ENCODE results near the gene GRID1.

DNA sequence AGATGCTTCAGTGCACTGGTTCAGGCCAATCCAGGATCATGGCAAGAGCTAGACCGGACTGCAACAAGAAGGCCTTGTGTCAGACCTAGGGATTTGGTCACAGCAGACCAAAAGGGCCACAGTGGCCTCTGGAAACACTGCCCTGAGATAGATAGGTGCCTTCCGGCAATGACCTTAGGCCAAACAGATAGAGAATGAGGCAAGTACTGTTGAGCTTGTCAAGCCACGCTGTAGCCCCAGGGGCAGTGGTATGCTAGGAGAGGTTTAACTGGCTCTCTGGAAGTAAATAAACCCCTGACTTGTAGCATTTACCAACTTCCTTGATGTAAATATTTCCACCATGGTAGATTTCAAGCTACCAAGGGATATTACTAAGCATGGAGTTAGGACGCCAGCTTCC, 197.5 kb downstream of the GRID1 start:
- TF ChIP-seq, protein P1, sequence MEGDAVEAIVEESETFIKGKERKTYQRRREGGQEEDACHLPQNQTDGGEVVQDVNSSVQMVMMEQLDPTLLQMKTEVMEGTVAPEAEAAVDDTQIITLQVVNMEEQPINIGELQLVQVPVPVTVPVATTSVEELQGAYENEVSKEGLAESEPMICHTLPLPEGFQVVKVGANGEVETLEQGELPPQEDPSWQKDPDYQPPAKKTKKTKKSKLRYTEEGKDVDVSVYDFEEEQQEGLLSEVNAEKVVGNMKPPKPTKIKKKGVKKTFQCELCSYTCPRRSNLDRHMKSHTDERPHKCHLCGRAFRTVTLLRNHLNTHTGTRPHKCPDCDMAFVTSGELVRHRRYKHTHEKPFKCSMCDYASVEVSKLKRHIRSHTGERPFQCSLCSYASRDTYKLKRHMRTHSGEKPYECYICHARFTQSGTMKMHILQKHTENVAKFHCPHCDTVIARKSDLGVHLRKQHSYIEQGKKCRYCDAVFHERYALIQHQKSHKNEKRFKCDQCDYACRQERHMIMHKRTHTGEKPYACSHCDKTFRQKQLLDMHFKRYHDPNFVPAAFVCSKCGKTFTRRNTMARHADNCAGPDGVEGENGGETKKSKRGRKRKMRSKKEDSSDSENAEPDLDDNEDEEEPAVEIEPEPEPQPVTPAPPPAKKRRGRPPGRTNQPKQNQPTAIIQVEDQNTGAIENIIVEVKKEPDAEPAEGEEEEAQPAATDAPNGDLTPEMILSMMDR (IDR thresholded peaks at IDR 0.05), result no peak
- TF ChIP-seq ZFX (IDR thresholded peaks at IDR 0.05; ENCODE audit: borderline replicate concordance), result no peak

All from 22Rv1 (cell line).